Esophagus muscularis mucosa (tissue), 4 donors: Measurements from ENCODE around the gene FDXR.

Experiments used
- EP300 ChIP-seq: sonication (generic); formaldehyde crosslinking; IDR thresholded peaks from one replicate; pipeline ENCODE4 v1.6.1; 2017; ENCODE audit warnings: antibody characterized with exemption
- POLR2A ChIP-seq: fragments of 450-650 bp; IDR thresholded peaks from one replicate; pipeline ENCODE4 v1.6.1; 2017; ENCODE audit warnings: antibody characterized with exemption, moderate library complexity, mild to moderate bottlenecking, low read depth
- POLR2AphosphoS5 ChIP-seq, 2 donors: sonication (generic); formaldehyde crosslinking; IDR thresholded peaks; one replicate each; pipeline ENCODE4 v1.6.1; 2017; ENCODE audit warnings: antibody characterized with exemption in 2 of 2
- TF ChIP-seq, protein P1 (sequence below), 3 experiments: fragments of 200-600 bp in 2 of 3; fragments of 450-650 bp in 1 of 3; sonication (generic) in 2 of 3; IDR thresholded peaks; one replicate each; pipeline ENCODE4 v1.5.1; 2017 to 2019; ENCODE audit warnings: antibody characterized with exemption in 3 of 3, mild to moderate bottlenecking in 2 of 3, moderate library complexity in 1 of 3

- TF ChIP-seq, protein P1, sequence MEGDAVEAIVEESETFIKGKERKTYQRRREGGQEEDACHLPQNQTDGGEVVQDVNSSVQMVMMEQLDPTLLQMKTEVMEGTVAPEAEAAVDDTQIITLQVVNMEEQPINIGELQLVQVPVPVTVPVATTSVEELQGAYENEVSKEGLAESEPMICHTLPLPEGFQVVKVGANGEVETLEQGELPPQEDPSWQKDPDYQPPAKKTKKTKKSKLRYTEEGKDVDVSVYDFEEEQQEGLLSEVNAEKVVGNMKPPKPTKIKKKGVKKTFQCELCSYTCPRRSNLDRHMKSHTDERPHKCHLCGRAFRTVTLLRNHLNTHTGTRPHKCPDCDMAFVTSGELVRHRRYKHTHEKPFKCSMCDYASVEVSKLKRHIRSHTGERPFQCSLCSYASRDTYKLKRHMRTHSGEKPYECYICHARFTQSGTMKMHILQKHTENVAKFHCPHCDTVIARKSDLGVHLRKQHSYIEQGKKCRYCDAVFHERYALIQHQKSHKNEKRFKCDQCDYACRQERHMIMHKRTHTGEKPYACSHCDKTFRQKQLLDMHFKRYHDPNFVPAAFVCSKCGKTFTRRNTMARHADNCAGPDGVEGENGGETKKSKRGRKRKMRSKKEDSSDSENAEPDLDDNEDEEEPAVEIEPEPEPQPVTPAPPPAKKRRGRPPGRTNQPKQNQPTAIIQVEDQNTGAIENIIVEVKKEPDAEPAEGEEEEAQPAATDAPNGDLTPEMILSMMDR (IDR thresholded peaks at IDR 0.05): no peak
- TF ChIP-seq EP300 (no peak), POLR2A (no peak), POLR2AphosphoS5 (IDR thresholded peaks at IDR 0.05) (no peak)
Observed at GRCh38 chr17:74836191-74836590, 36.6 kb downstream of the FDXR start.
